Measurements from ENCODE around the gene RNF144A.

The RNF144A gene

GRCh38 chr2:6982934-6983589 lies 65.8 kb downstream of the RNF144A start:
- H3K27me3 ChIP-seq (ENCODE audit: insufficient read depth, low read length, poor library complexity, severe bottlenecking), result no peaks in the 10 kb centered on the region
- no peak overlapping the region for H2AFZ ChIP-seq (ENCODE audit: low read length)
- H3K9me2 ChIP-seq (replicated peaks; ENCODE audit: low read depth, low read length), result no peaks in the 10 kb centered on the region
- no peaks in the 10 kb centered on the region for H3K79me2 ChIP-seq (ENCODE audit: insufficient read depth, low read length)
- no peaks in the 10 kb centered on the region for H4K20me1 ChIP-seq (ENCODE audit: insufficient read depth, low read length, poor library complexity, severe bottlenecking)
- TF ChIP-seq CTCF (conservative IDR thresholded peaks at IDR 0.05; ENCODE audit: low read length) (no peak), EZH2phosphoT487 (IDR thresholded peaks at IDR 0.05; ENCODE audit: borderline replicate concordance) (no peak)
- H3K4me2 ChIP-seq (ENCODE audit: low read depth, low read length, poor library complexity, severe bottlenecking), result no peak overlapping the region
- no peaks in the 10 kb centered on the region; the same call in 1 of the 2 replicates for H3K9me3 ChIP-seq (ENCODE audit: insufficient read depth, low read depth, low read length)
- no peak overlapping the region for H3K9ac ChIP-seq (ENCODE audit: low read depth, low read length, poor library complexity, severe bottlenecking)
- H3K36me3 ChIP-seq (ENCODE audit: insufficient read depth, low read length), result no peaks in the 10 kb centered on the region; the same call in 1 of the 2 replicates
- no peaks in the 10 kb centered on the region for H3F3A ChIP-seq (ENCODE audit: low read depth)
- no peak overlapping the region for H3K4me3 ChIP-seq (ENCODE audit: low read length, poor library complexity, severe bottlenecking)
- H3K4me1 ChIP-seq (ENCODE audit: insufficient read depth, low read length, poor library complexity, severe bottlenecking), result peaks cover 14% of the 10 kb centered on the region

GRCh38 chr2:6986301-6986911 lies 69.2 kb downstream of the RNF144A start:
- Histone ChIP-seq H3K4me3 (ENCODE audit: low read length, poor library complexity, severe bottlenecking) (no peak overlapping the region), H2AFZ (ENCODE audit: low read length) (no peak overlapping the region), H3K79me2 (ENCODE audit: insufficient read depth, low read length) (no peaks in the 10 kb centered on the region), H3K4me2 (ENCODE audit: low read depth, low read length, poor library complexity, severe bottlenecking) (peak overlapping the region; percentile 19), H3K9me3 (ENCODE audit: insufficient read depth, low read depth, low read length) (peaks cover 5% of the 10 kb centered on the region; the same call in 1 of the 2 replicates), H3F3A (ENCODE audit: low read depth) (no peaks in the 10 kb centered on the region), H3K9me2 (replicated peaks; ENCODE audit: low read depth, low read length) (no peaks in the 10 kb centered on the region), H4K20me1 (ENCODE audit: insufficient read depth, low read length, poor library complexity, severe bottlenecking) (no peaks in the 10 kb centered on the region), H3K9ac (ENCODE audit: low read depth, low read length, poor library complexity, severe bottlenecking) (no peak overlapping the region), H3K36me3 (ENCODE audit: insufficient read depth, low read length) (peaks cover 2% of the 10 kb centered on the region; the same call in 1 of the 2 replicates), H3K4me1 (ENCODE audit: insufficient read depth, low read length, poor library complexity, severe bottlenecking) (peaks cover 21% of the 10 kb centered on the region), H3K27me3 (ENCODE audit: insufficient read depth, low read length, poor library complexity, severe bottlenecking) (no peaks in the 10 kb centered on the region)
- TF ChIP-seq EZH2phosphoT487 (IDR thresholded peaks at IDR 0.05; ENCODE audit: borderline replicate concordance) (no peak), CTCF (conservative IDR thresholded peaks at IDR 0.05; ENCODE audit: low read length) (no peak)

GRCh38 chr2:6986912-6987361 lies 69.7 kb downstream of the RNF144A start:
- Histone ChIP-seq H3K4me3 (ENCODE audit: low read length, poor library complexity, severe bottlenecking) (no peak overlapping the region), H3F3A (ENCODE audit: low read depth) (no peaks in the 10 kb centered on the region), H2AFZ (ENCODE audit: low read length) (no peak overlapping the region), H3K79me2 (ENCODE audit: insufficient read depth, low read length) (no peaks in the 10 kb centered on the region), H4K20me1 (ENCODE audit: insufficient read depth, low read length, poor library complexity, severe bottlenecking) (no peaks in the 10 kb centered on the region), H3K36me3 (ENCODE audit: insufficient read depth, low read length) (peaks cover 2% of the 10 kb centered on the region; the same call in 1 of the 2 replicates), H3K9me3 (ENCODE audit: insufficient read depth, low read depth, low read length) (peaks cover 5% of the 10 kb centered on the region; the same call in 1 of the 2 replicates), H3K9me2 (replicated peaks; ENCODE audit: low read depth, low read length) (no peaks in the 10 kb centered on the region), H3K27me3 (ENCODE audit: insufficient read depth, low read length, poor library complexity, severe bottlenecking) (no peaks in the 10 kb centered on the region), H3K9ac (ENCODE audit: low read depth, low read length, poor library complexity, severe bottlenecking) (no peak overlapping the region), H3K4me2 (ENCODE audit: low read depth, low read length, poor library complexity, severe bottlenecking) (peak overlapping the region; percentile 19), H3K4me1 (ENCODE audit: insufficient read depth, low read length, poor library complexity, severe bottlenecking) (peaks cover 21% of the 10 kb centered on the region)
- TF ChIP-seq CTCF (conservative IDR thresholded peaks at IDR 0.05; ENCODE audit: low read length) (no peak), EZH2phosphoT487 (IDR thresholded peaks at IDR 0.05; ENCODE audit: borderline replicate concordance) (no peak)
